ENCODE results near the gene FAM83C. TPM values are rescaled to one million over a fixed set of nuclear protein-coding genes. Genes with fewer than 3 reads are reported as not detected.

Gene FAM83C
- polyA plus RNA-seq, 3 donors: not detected

- Mint-ChIP-seq H3K27ac (peak overlapping the region in 2 of 7 donors; percentile 6 to 46), H3K9me3 (peaks cover 0 to 3% (median 0%) of the 10 kb centered on the region in 7 donors), H3K4me1 (peaks cover 12% of the 10 kb centered on the region), H3K27me3 (ENCODE audit: low read depth in 3 of 3) (peaks cover 2 to 3% (median 2%) of the 10 kb centered on the region in 3 donors), H3K4me3 (no peak overlapping the region), H3K36me3 (peaks cover 15 to 16% of the 10 kb centered on the region in 2 donors)
- Histone ChIP-seq H3K4me3 (replicated peaks in 1 of 3; ENCODE audit: low read depth in 2 of 3, low read length in 3 of 3) (no peak overlapping the region), H3K27ac (ENCODE audit: low read depth in 1 of 2, low read length in 2 of 2) (no peak overlapping the region), H3K9me3 (replicated peaks in 1 of 2; ENCODE audit: control insufficient read depth in 1 of 2, insufficient read depth in 1 of 2, low read length in 2 of 2) (no peaks in the 10 kb centered on the region), H3K36me3 (replicated peaks in 1 of 2; ENCODE audit: control insufficient read depth in 1 of 2, insufficient read depth in 2 of 2, low read length in 2 of 2) (peaks cover 0 to 20% of the 10 kb centered on the region in 2 donors), H3K4me1 (ENCODE audit: control insufficient read depth in 1 of 2, insufficient read depth in 2 of 2, low read length in 2 of 2) (no peaks in the 10 kb centered on the region), H4K20me1 (ENCODE audit: insufficient read depth, low read length) (no peaks in the 10 kb centered on the region), H3K79me2 (ENCODE audit: insufficient read depth, low read length) (no peaks in the 10 kb centered on the region), H3K27me3 (ENCODE audit: control insufficient read depth in 2 of 2, insufficient read depth in 2 of 2, low read length in 2 of 2) (no peaks in the 10 kb centered on the region), H3K4me2 (replicated peaks; ENCODE audit: extremely low read depth, low read length, poor library complexity, severe bottlenecking) (no peak overlapping the region), H3K9ac (ENCODE audit: insufficient read depth, low read length, poor library complexity, severe bottlenecking) (no peak overlapping the region), H2AFZ (ENCODE audit: insufficient read depth, low read depth, low read length, poor library complexity, severe bottlenecking) (no peak overlapping the region)
- intact Hi-C loops (cut with micrococcal nuclease): loop anchor here (5.0 to 10.0 kb wide), 2 partner anchors 145 to 148 kb away; no protein-coding TSS in a partner anchor
- WGBS (ENCODE audit: insufficient coverage): 51% methylated on average over 3 of the region's 4 CpGs
- no peak for DNase-seq
- TF ChIP-seq CTCF (IDR thresholded peaks at IDR 0.05): no peak
These were observed 7.6 kb upstream of the FAM83C start for GRCh38 chr20:35299780-35300179.

- no peak overlapping the region for H3K27ac Mint-ChIP-seq
- Histone ChIP-seq H2AFZ (ENCODE audit: insufficient read depth, low read depth, low read length, poor library complexity, severe bottlenecking) (no peak overlapping the region), H3K27ac (ENCODE audit: low read depth in 1 of 2, low read length in 2 of 2) (no peak overlapping the region), H3K9ac (ENCODE audit: insufficient read depth, low read length, poor library complexity, severe bottlenecking) (no peak overlapping the region), H3K4me3 (replicated peaks in 1 of 3; ENCODE audit: low read depth in 2 of 3, low read length in 3 of 3) (no peak overlapping the region), H3K79me2 (ENCODE audit: insufficient read depth, low read length) (no peaks in the 10 kb centered on the region), H3K9me3 (replicated peaks in 1 of 2; ENCODE audit: control insufficient read depth in 1 of 2, insufficient read depth in 1 of 2, low read length in 2 of 2) (no peaks in the 10 kb centered on the region), H4K20me1 (ENCODE audit: insufficient read depth, low read length) (no peaks in the 10 kb centered on the region), H3K27me3 (ENCODE audit: control insufficient read depth in 2 of 2, insufficient read depth in 2 of 2, low read length in 2 of 2) (no peaks in the 10 kb centered on the region), H3K36me3 (replicated peaks in 1 of 2; ENCODE audit: control insufficient read depth in 1 of 2, insufficient read depth in 2 of 2, low read length in 2 of 2) (peaks cover 0 to 16% of the 10 kb centered on the region in 2 donors), H3K4me2 (replicated peaks; ENCODE audit: extremely low read depth, low read length, poor library complexity, severe bottlenecking) (no peak overlapping the region), H3K4me1 (ENCODE audit: control insufficient read depth in 1 of 2, insufficient read depth in 2 of 2, low read length in 2 of 2) (no peaks in the 10 kb centered on the region)
- H3K27me3 Mint-ChIP-seq (ENCODE audit: low read depth in 3 of 3): peaks cover 2 to 5% (median 4%) of the 10 kb centered on the region in 3 donors
- H3K4me3 Mint-ChIP-seq: no peak overlapping the region
- intact Hi-C loops (cut with micrococcal nuclease): no loop called here
- peaks cover 10 to 15% of the 10 kb centered on the region in 2 donors for H3K36me3 Mint-ChIP-seq
- no peak for DNase-seq
- H3K9me3 Mint-ChIP-seq: peaks cover 0 to 3% (median 0%) of the 10 kb centered on the region in 7 donors
- WGBS (ENCODE audit: insufficient coverage): 88% methylated on average over 3 of the region's 5 CpGs
- no peak for TF ChIP-seq CTCF (IDR thresholded peaks at IDR 0.05)
- H3K4me1 Mint-ChIP-seq: peaks cover 7% of the 10 kb centered on the region
These were observed 6.0 kb upstream of the FAM83C start for GRCh38 chr20:35298264-35298663.
